Keratinocyte (primary cell): ENCODE measurements around the gene WTAP. TPM values are rescaled to one million over a fixed set of nuclear protein-coding genes. Genes with fewer than 3 reads are reported as not detected.
A peak's percentile ranks its signal among the peaks of the same experiment; 100 is the strongest.

Source experiments
- DNase-seq: peaks from one replicate; pipeline ENCODE4 v3.0.0-alpha.2; 2011; ENCODE audit warnings: low read depth, missing footprints, low spot score
- FAIRE-seq: peaks from 2 replicates; lab custom pipeline; 2011; peaks lifted over from hg19 to GRCh38; lab: Jason Lieb, UNC
- H2AFZ ChIP-seq: 2 replicates; pipeline ENCODE4 v1.6.0; 2012; ENCODE audit warnings: low read length, control low read depth, inconsistent platforms; ENCODE audit not compliant: control insufficient read depth
- H3K27ac ChIP-seq: 2 replicates; pipeline ENCODE4 v1.5.1; 2011; ENCODE audit warnings: low read length; ENCODE audit not compliant: control insufficient read depth, insufficient read depth
- H3K27me3 ChIP-seq: 3 replicates; pipeline ENCODE4 v1.6.0; 2011; ENCODE audit warnings: low read length; ENCODE audit not compliant: control insufficient read depth, insufficient read depth; ENCODE audit errors: extremely low read depth
- H3K36me3 ChIP-seq, 2 experiments: 2 replicates in 1 of 2; 3 replicates in 1 of 2; pipeline ENCODE4 v1.5.1; 2011; ENCODE audit warnings: low read length in 2 of 2, mild to moderate bottlenecking in 1 of 2; ENCODE audit not compliant: control insufficient read depth in 2 of 2, insufficient read depth in 2 of 2; ENCODE audit errors: extremely low read depth in 1 of 2
- H3K4me1 ChIP-seq: 3 replicates; pipeline ENCODE4 v1.5.1; 2011; ENCODE audit warnings: low read length; ENCODE audit not compliant: control insufficient read depth, insufficient read depth; ENCODE audit errors: extremely low read depth
- H3K4me2 ChIP-seq: 3 replicates; pipeline ENCODE4 v1.6.0; 2011; ENCODE audit warnings: low read depth, low read length; ENCODE audit not compliant: control insufficient read depth, insufficient read depth; ENCODE audit errors: extremely low read depth
- H3K4me3 ChIP-seq, 3 experiments: fragments of 200-600 bp in 1 of 3; sonication (generic) in 1 of 3; 2 replicates in 2 of 3; 3 replicates in 1 of 3; pipeline ENCODE4 v1.5.1; 2011 to 2016; ENCODE audit warnings: low read length in 3 of 3, mild to moderate bottlenecking in 3 of 3, control low read depth in 2 of 3, inconsistent platforms in 1 of 3, low read depth in 1 of 3, mixed read lengths in 1 of 3, mixed run types in 1 of 3, moderate library complexity in 1 of 3; ENCODE audit not compliant: control insufficient read depth in 2 of 3, insufficient read depth in 2 of 3; ENCODE audit errors: extremely low read depth in 1 of 3
- H3K79me2 ChIP-seq: 2 replicates; pipeline ENCODE4 v1.6.0; 2012; ENCODE audit warnings: low read length; ENCODE audit not compliant: control insufficient read depth, insufficient read depth
- H3K9ac ChIP-seq: 3 replicates; pipeline ENCODE4 v1.6.0; 2011; ENCODE audit warnings: low read length; ENCODE audit not compliant: control insufficient read depth, insufficient read depth; ENCODE audit errors: extremely low read depth
- H3K9me1 ChIP-seq: 3 replicates; pipeline ENCODE4 v1.6.0; 2011; ENCODE audit warnings: low read length; ENCODE audit not compliant: control insufficient read depth, insufficient read depth; ENCODE audit errors: extremely low read depth
- H3K9me3 ChIP-seq: 2 replicates; pipeline ENCODE4 v1.5.1; 2012; ENCODE audit warnings: low read depth, low read length; ENCODE audit not compliant: control insufficient read depth
- H4K20me1 ChIP-seq: 3 replicates; pipeline ENCODE4 v1.6.0; 2011; ENCODE audit warnings: low read length; ENCODE audit not compliant: control insufficient read depth, insufficient read depth; ENCODE audit errors: extremely low read depth
- CTCF ChIP-seq, 3 experiments: IDR thresholded peaks in 1 of 3; conservative IDR thresholded peaks in 1 of 3; optimal IDR thresholded peaks in 1 of 3; 2 replicates in 2 of 3; 3 replicates in 1 of 3; pipeline versions ENCODE3 to v1.5.1; 2011; ENCODE audit warnings: low read length in 3 of 3, mild to moderate bottlenecking in 3 of 3, moderate library complexity in 2 of 3, control low read depth in 1 of 3, inconsistent platforms in 1 of 3; ENCODE audit not compliant: insufficient read depth in 2 of 3; ENCODE audit errors: extremely low read depth in 1 of 3
- EZH2 ChIP-seq: IDR thresholded peaks from one replicate; pipeline ENCODE4 v1.6.1; 2012; ENCODE audit warnings: inconsistent platforms, mild to moderate bottlenecking, low read length, moderate library complexity
- dilution Hi-C: fragments of 300-500 bp; cut with MboI; formaldehyde crosslinking; loops from one replicate; pipeline ENCODE4 v1.7.0; 2020; ENCODE audit warnings: low sequenced_read_pairs; ENCODE audit not compliant: extremely low pct_ligation_motif_present
- polyA minus RNA-seq, 3 experiments: library from RNA; depleted of rRNA, polyadenylated mRNA; stranded (reverse); fragments of >200 nt; gene quantifications; 1 replicate in 1 of 3; 2 replicates in 1 of 3; 3 replicates in 1 of 3; pipeline ENCODE4 v1.2.3, GENCODE V29; 2011
- polyA plus RNA-seq, 5 experiments: library from polyadenylated mRNA; depleted of rRNA in 3 of 5; stranded (reverse) in 3 of 5; stranded (forward) in 1 of 5; unstranded in 1 of 5; fragments of >200 nt; gene quantifications; 1 replicate in 1 of 5; 2 replicates in 3 of 5; 3 replicates in 1 of 5; pipeline versions ENCODE4 v1.2.1 to v1.2.3, GENCODE V29; 2011 to 2012; ENCODE audit warnings: missing spikeins in 2 of 5, low read depth in 1 of 5, low replicate concordance in 1 of 5

WTAP gene
- polyA plus RNA-seq (20.6 to 40.2 TPM (median 35.3 TPM) in 3 replicates), polyA minus RNA-seq (11.5 to 59.4 TPM (median 28.5 TPM) in 3 replicates)
- 99.5 TPM for polyA plus RNA-seq (2011; ENCODE audit: low read depth)
- polyA plus RNA-seq (2011; cell fraction: cytosol; rRNA removed), result 22.1 and 36.7 TPM in 2 replicates
- 24.4 and 27.6 TPM in 2 replicates for polyA plus RNA-seq (2011; cell fraction: nucleus; rRNA removed)
- polyA plus RNA-seq (2012; ENCODE audit: low replicate concordance), result 58.7 and 61.5 TPM in 2 replicates
- 11.7 TPM for polyA minus RNA-seq (2011; cell fraction: cytosol; rRNA and poly(A)+ RNA removed)
- polyA minus RNA-seq (2011; cell fraction: nucleus; rRNA and poly(A)+ RNA removed), result 14.8 and 37.4 TPM in 2 replicates

GRCh38 chr6:159726918-159727716 lies at the start of gene WTAP:
Gene WTAP (plus strand): TSS chr6:159727506. CDS start chr6:159736266, 8,760 bp downstream.
- Histone ChIP-seq H3K4me3 (peak within 1 kb of the TSS; percentile 82 to 98 (median 90)), H3K9ac (peak within 1 kb of the TSS; percentile 98), H3K79me2 (peaks cover 88% of the 10 kb centered on the region), H3K27me3 (no peaks in the 10 kb centered on the region), H2AFZ (peak within 1 kb of the TSS; percentile 92), H4K20me1 (peaks cover 5% of the 10 kb centered on the region), H3K4me2 (peak within 1 kb of the TSS; percentile 99), H3K4me1 (peaks cover 18% of the 10 kb centered on the region), H3K9me3 (no peaks in the 10 kb centered on the region), H3K36me3 (peaks cover 0 to 5% of the 10 kb centered on the region in 2 experiments), H3K9me1 (no peaks in the 10 kb centered on the region), H3K27ac (peak within 1 kb of the TSS; percentile 98)
- no peak for TF ChIP-seq CTCF (optimal IDR thresholded peaks at IDR 0.05 in 1 of 3, IDR thresholded peaks at IDR 0.05 in 1 of 3, conservative IDR thresholded peaks at IDR 0.05 in 1 of 3; ENCODE audit: extremely low read depth in 1 of 3, insufficient read depth in 2 of 3, low read length in 3 of 3)
- TF ChIP-seq EZH2, result no peak
- FAIRE-seq, result no peak
- dilution Hi-C loops, result no loop called here
- DNase-seq, result peak; percentile 67

- no peak for FAIRE-seq
- dilution Hi-C loops, result no loop called here
- no peak for DNase-seq
- H3K79me2 ChIP-seq, result no peaks in the 10 kb centered on the region
- no peaks in the 10 kb centered on the region for H3K9me3 ChIP-seq
- no peak overlapping the region for H3K4me3 ChIP-seq
- no peak overlapping the region for H2AFZ ChIP-seq
- H3K9me1 ChIP-seq, result no peaks in the 10 kb centered on the region
- no peaks in the 10 kb centered on the region for H3K27me3 ChIP-seq
- H3K9ac ChIP-seq, result no peak overlapping the region
- no peaks in the 10 kb centered on the region for H4K20me1 ChIP-seq
- H3K27ac ChIP-seq, result no peak overlapping the region
- peaks cover 5% of the 10 kb centered on the region for H3K4me1 ChIP-seq
- peaks cover 0 to 6% of the 10 kb centered on the region in 2 experiments for H3K36me3 ChIP-seq
- TF ChIP-seq EZH2 (no peak), CTCF (optimal IDR thresholded peaks at IDR 0.05 in 1 of 3, IDR thresholded peaks at IDR 0.05 in 1 of 3, conservative IDR thresholded peaks at IDR 0.05 in 1 of 3; ENCODE audit: extremely low read depth in 1 of 3, insufficient read depth in 2 of 3, low read length in 3 of 3) (no peak)
- H3K4me2 ChIP-seq, result no peak overlapping the region
Observed at GRCh38 chr6:159677506-159678165, 49.7 kb upstream of the WTAP start.
